ENCODE results near the gene C15orf39. TPM values are rescaled to one million over a fixed set of nuclear protein-coding genes. Genes with fewer than 3 reads are reported as not detected.

Gene C15orf39
- total and polyA plus RNA-seq, 9 of the 15 experiments (the other 6 are each of a cell fraction or from before 2014, with no cell fraction given): 0.31 to 29.8 (median 4.4) TPM

DNA sequence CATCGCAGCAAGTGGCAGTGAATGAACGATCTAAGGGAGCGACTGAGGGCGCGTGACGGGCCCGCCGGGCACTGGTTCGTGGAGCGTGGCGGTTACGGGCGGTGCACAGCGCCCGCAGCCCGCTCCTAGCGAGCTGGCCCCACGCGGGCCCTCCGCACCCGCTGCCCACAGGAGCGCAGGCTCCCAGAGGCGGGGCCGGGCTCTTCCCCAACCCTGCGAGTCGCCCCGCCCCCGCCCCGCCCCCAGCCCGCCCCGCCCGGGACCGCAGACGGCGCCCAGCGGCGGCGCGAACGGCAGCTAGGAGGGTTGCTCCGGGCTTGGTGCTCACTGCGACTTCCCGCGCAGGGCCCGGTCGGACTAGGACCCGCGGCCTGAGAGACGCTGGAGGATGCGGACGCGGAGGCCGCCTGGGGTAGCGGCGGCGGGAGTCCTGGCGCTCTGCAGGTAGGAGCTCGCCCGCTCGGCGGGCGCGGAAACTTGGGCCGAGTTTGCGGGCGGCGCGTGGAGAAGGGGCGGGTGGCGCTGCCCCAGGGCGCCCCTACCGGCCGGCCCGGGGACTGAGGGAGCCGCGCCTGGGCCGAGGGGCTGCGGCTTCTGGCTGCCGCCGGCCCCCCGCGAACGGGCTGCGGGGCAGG lies at the start of gene C15orf39 (continued):
- TF ChIP-seq, protein P1, sequence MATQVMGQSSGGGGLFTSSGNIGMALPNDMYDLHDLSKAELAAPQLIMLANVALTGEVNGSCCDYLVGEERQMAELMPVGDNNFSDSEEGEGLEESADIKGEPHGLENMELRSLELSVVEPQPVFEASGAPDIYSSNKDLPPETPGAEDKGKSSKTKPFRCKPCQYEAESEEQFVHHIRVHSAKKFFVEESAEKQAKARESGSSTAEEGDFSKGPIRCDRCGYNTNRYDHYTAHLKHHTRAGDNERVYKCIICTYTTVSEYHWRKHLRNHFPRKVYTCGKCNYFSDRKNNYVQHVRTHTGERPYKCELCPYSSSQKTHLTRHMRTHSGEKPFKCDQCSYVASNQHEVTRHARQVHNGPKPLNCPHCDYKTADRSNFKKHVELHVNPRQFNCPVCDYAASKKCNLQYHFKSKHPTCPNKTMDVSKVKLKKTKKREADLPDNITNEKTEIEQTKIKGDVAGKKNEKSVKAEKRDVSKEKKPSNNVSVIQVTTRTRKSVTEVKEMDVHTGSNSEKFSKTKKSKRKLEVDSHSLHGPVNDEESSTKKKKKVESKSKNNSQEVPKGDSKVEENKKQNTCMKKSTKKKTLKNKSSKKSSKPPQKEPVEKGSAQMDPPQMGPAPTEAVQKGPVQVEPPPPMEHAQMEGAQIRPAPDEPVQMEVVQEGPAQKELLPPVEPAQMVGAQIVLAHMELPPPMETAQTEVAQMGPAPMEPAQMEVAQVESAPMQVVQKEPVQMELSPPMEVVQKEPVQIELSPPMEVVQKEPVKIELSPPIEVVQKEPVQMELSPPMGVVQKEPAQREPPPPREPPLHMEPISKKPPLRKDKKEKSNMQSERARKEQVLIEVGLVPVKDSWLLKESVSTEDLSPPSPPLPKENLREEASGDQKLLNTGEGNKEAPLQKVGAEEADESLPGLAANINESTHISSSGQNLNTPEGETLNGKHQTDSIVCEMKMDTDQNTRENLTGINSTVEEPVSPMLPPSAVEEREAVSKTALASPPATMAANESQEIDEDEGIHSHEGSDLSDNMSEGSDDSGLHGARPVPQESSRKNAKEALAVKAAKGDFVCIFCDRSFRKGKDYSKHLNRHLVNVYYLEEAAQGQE (IDR thresholded peaks at IDR 0.05; ENCODE audit: borderline replicate concordance): peak; percentile 43; the same call in 1 of the 2 replicates
- TF ChIP-seq, protein P1 (CRISPR knock-in tag; IDR thresholded peaks at IDR 0.05; ENCODE audit: low read depth): peak; percentile 62
- TF ChIP-seq, protein P2, sequence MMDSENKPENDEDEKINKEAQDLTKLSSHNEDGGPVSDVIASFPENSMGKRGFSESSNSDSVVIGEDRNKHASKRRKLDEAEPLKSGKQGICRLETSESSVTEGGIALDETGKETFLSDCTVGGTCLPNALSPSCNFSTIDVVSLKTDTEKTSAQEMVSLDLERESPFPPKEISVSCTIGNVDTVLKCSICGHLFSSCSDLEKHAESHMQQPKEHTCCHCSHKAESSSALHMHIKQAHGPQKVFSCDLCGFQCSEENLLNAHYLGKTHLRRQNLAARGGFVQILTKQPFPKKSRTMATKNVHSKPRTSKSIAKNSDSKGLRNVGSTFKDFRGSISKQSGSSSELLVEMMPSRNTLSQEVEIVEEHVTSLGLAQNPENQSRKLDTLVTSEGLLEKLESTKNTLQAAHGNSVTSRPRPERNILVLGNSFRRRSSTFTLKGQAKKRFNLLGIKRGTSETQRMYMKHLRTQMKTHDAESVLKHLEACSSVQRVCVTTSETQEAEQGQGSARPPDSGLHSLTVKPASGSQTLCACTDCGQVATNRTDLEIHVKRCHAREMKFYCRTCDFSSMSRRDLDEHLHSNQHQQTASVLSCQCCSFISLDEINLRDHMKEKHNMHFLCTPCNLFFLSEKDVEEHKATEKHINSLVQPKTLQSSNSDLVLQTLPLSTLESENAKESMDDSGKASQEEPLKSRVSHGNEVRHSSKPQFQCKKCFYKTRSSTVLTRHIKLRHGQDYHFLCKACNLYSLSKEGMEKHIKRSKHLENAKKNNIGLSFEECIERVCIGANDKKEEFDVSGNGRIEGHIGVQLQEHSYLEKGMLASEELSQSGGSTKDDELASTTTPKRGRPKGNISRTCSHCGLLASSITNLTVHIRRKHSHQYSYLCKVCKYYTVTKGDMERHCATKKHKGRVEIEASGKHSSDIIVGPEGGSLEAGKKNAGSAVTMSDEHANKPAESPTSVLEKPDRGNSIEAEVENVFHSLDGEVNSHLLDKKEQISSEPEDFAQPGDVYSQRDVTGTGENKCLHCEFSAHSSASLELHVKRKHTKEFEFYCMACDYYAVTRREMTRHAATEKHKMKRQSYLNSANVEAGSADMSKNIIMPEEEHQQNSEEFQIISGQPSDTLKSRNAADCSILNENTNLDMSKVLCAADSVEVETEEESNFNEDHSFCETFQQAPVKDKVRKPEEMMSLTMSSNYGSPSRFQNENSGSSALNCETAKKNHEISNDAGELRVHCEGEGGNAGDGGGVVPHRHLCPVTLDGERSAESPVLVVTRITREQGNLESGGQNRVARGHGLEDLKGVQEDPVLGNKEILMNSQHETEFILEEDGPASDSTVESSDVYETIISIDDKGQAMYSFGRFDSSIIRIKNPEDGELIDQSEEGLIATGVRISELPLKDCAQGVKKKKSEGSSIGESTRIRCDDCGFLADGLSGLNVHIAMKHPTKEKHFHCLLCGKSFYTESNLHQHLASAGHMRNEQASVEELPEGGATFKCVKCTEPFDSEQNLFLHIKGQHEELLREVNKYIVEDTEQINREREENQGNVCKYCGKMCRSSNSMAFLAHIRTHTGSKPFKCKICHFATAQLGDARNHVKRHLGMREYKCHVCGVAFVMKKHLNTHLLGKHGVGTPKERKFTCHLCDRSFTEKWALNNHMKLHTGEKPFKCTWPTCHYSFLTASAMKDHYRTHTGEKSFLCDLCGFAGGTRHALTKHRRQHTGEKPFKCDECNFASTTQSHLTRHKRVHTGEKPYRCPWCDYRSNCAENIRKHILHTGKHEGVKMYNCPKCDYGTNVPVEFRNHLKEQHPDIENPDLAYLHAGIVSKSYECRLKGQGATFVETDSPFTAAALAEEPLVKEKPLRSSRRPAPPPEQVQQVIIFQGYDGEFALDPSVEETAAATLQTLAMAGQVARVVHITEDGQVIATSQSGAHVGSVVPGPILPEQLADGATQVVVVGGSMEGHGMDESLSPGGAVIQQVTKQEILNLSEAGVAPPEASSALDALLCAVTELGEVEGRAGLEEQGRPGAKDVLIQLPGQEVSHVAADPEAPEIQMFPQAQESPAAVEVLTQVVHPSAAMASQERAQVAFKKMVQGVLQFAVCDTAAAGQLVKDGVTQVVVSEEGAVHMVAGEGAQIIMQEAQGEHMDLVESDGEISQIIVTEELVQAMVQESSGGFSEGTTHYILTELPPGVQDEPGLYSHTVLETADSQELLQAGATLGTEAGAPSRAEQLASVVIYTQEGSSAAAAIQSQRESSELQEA (IDR thresholded peaks at IDR 0.05; ENCODE audit: low read depth): no peak
- no peak for TF ChIP-seq NFIX (CRISPR knock-in tag; IDR thresholded peaks at IDR 0.05; ENCODE audit: low read depth)
- peak; percentile 69 for TF ChIP-seq FIP1L1 (IDR thresholded peaks at IDR 0.05; ENCODE audit: low read depth, low read length, poor library complexity, severe bottlenecking)
- TF ChIP-seq MAFF (IDR thresholded peaks at IDR 0.05; ENCODE audit: low read length): no peak
- no peak for TF ChIP-seq JUN (IDR thresholded peaks at IDR 0.05; ENCODE audit: borderline replicate concordance, low read depth, low read length)
- no peak for TF ChIP-seq JUN (CRISPR knock-in tag; IDR thresholded peaks at IDR 0.05; ENCODE audit: borderline replicate concordance)
- 0 out of 2 replicates have a peak, but pooled peaks have one; percentile 45 for TF ChIP-seq RBM34 (IDR thresholded peaks at IDR 0.05; ENCODE audit: borderline replicate concordance, insufficient read depth, low read length)
- TF ChIP-seq PHF20 (IDR thresholded peaks at IDR 0.05; ENCODE audit: partially characterized antibody): peak; percentile 79
- TF ChIP-seq ZBTB17 (CRISPR knock-in tag; IDR thresholded peaks at IDR 0.05): no peak
- TF ChIP-seq SRSF3 (IDR thresholded peaks at IDR 0.05; ENCODE audit: insufficient read depth, low read length): no peak
